Large intestine (tissue), 3 donors: Measurements from ENCODE around the gene SMIM1. TPM values are rescaled to one million over a fixed set of nuclear protein-coding genes. Genes with fewer than 3 reads are reported as not detected.

ENCODE experiments used
- DNase-seq, 2 donors: peaks; one replicate each; pipeline versions ENCODE4 v3.0.0 to v3.0.0-alpha.2; 2013
- H3K27ac ChIP-seq: one replicate; pipeline ENCODE4 v1.5.1; 2013; ENCODE audit warnings: low read length
- H3K27me3 ChIP-seq: 2 replicates; pipeline ENCODE4 v1.6.1; 2013; ENCODE audit warnings: low read length; ENCODE audit not compliant: control insufficient read depth, insufficient read depth
- H3K36me3 ChIP-seq: 2 replicates; pipeline ENCODE4 v1.6.1; 2013; ENCODE audit warnings: low read length; ENCODE audit not compliant: control insufficient read depth, insufficient read depth
- H3K4me1 ChIP-seq: one replicate; pipeline ENCODE4 v1.6.1; 2013; ENCODE audit warnings: low read length; ENCODE audit not compliant: control insufficient read depth, insufficient read depth
- H3K4me3 ChIP-seq: one replicate; pipeline ENCODE4 v1.5.1; 2013; ENCODE audit warnings: low read length
- H3K9me3 ChIP-seq: one replicate; pipeline ENCODE4 v1.6.1; 2013; ENCODE audit warnings: mild to moderate bottlenecking, low read depth, low read length, moderate library complexity; ENCODE audit not compliant: control insufficient read depth
- WGBS: methylation state at CpG from one replicate; pipeline ENCODE4 v1.1.5; 2013; ENCODE audit warnings: low lambda C conversion rate; ENCODE audit not compliant: insufficient coverage; 5-methylcytosine and 5-hydroxymethylcytosine counted together
- polyA plus RNA-seq: library from polyadenylated mRNA; unstranded; fragments of 120-200 nt; gene quantifications from one replicate; pipeline ENCODE4 v1.2.1, GENCODE V29; 2013

The SMIM1 gene
- polyA plus RNA-seq, 1 donor = 66.0 TPM

GRCh38 chr1:3814065-3814464 lies 41.5 kb downstream of the SMIM1 start:
- Histone ChIP-seq H3K27me3 (no peaks in the 10 kb centered on the region), H3K4me3 (no peak overlapping the region), H3K4me1 (no peaks in the 10 kb centered on the region), H3K27ac (no peak overlapping the region), H3K9me3 (no peaks in the 10 kb centered on the region), H3K36me3 (peaks cover 20% of the 10 kb centered on the region)
- no peak for DNase-seq
- no CpG with 5 or more reads among the region's 2 CpGs for WGBS

- no peaks in the 10 kb centered on the region for H3K27me3 ChIP-seq
- H3K4me1 ChIP-seq = no peaks in the 10 kb centered on the region
- H3K4me3 ChIP-seq = no peak overlapping the region
- 86% methylated on average over 2 of the region's 42 CpGs for WGBS
- H3K9me3 ChIP-seq = no peaks in the 10 kb centered on the region
- H3K27ac ChIP-seq = no peak overlapping the region
- DNase-seq = no peak
- peaks cover 27% of the 10 kb centered on the region for H3K36me3 ChIP-seq
Observed at GRCh38 chr1:3814771-3815561, 42.4 kb downstream of the SMIM1 start.

GRCh38 chr1:3816331-3817137 lies 44.0 kb downstream of the SMIM1 start:
- no CpG with 5 or more reads among the region's 38 CpGs for WGBS
- no peak overlapping the region for H3K27ac ChIP-seq
- H3K4me1 ChIP-seq = no peaks in the 10 kb centered on the region
- H3K27me3 ChIP-seq = no peaks in the 10 kb centered on the region
- no peak for DNase-seq
- H3K4me3 ChIP-seq = no peak overlapping the region
- peaks cover 42% of the 10 kb centered on the region for H3K36me3 ChIP-seq
- H3K9me3 ChIP-seq = no peaks in the 10 kb centered on the region

GRCh38 chr1:3817138-3817740 lies 44.7 kb downstream of the SMIM1 start:
- Histone ChIP-seq H3K27ac (no peak overlapping the region), H3K4me1 (no peaks in the 10 kb centered on the region), H3K4me3 (no peak overlapping the region), H3K9me3 (no peaks in the 10 kb centered on the region), H3K27me3 (no peaks in the 10 kb centered on the region), H3K36me3 (peaks cover 49% of the 10 kb centered on the region)
- no peak for DNase-seq
- WGBS = no CpG with 5 or more reads among the region's 17 CpGs

GRCh38 chr1:3817821-3818597 lies 45.5 kb downstream of the SMIM1 start:
- no peaks in the 10 kb centered on the region for H3K4me1 ChIP-seq
- no peaks in the 10 kb centered on the region for H3K27me3 ChIP-seq
- WGBS = no CpG with 5 or more reads among the region's 28 CpGs
- DNase-seq = no peak
- H3K27ac ChIP-seq = no peak overlapping the region
- no peak overlapping the region for H3K4me3 ChIP-seq
- no peaks in the 10 kb centered on the region for H3K9me3 ChIP-seq
- peaks cover 57% of the 10 kb centered on the region for H3K36me3 ChIP-seq

GRCh38 chr1:3819771-3820200 lies 47.2 kb downstream of the SMIM1 start:
- H3K36me3 ChIP-seq = peaks cover 59% of the 10 kb centered on the region
- H3K27me3 ChIP-seq = no peaks in the 10 kb centered on the region
- no peaks in the 10 kb centered on the region for H3K9me3 ChIP-seq
- no peaks in the 10 kb centered on the region for H3K4me1 ChIP-seq
- WGBS = 67% methylated on average over 3 of the region's 10 CpGs
- no peak for DNase-seq
- no peak overlapping the region for H3K4me3 ChIP-seq
- no peak overlapping the region for H3K27ac ChIP-seq

- peaks cover 58% of the 10 kb centered on the region for H3K36me3 ChIP-seq
Observed at GRCh38 chr1:3820316-3820715, 47.8 kb downstream of the SMIM1 start.

GRCh38 chr1:3821004-3821403 lies 48.5 kb downstream of the SMIM1 start:
- no peaks in the 10 kb centered on the region for H3K9me3 ChIP-seq
- no peaks in the 10 kb centered on the region for H3K27me3 ChIP-seq
- no peaks in the 10 kb centered on the region for H3K4me1 ChIP-seq
- H3K36me3 ChIP-seq = peaks cover 62% of the 10 kb centered on the region
- H3K4me3 ChIP-seq = no peak overlapping the region
- H3K27ac ChIP-seq = no peak overlapping the region
- DNase-seq = no peak
- WGBS = no CpG with 5 or more reads among the region's 6 CpGs

More at GRCh38 chr1:3820316-3820715, 47.8 kb downstream of the SMIM1 start:
- WGBS = 100% methylated on average over 1 of the region's 8 CpGs
- H3K4me1 ChIP-seq = no peaks in the 10 kb centered on the region
- DNase-seq = no peak
- no peaks in the 10 kb centered on the region for H3K27me3 ChIP-seq
- no peaks in the 10 kb centered on the region for H3K9me3 ChIP-seq
- no peak overlapping the region for H3K4me3 ChIP-seq
- no peak overlapping the region for H3K27ac ChIP-seq

- H3K4me1 ChIP-seq = no peaks in the 10 kb centered on the region
- no peaks in the 10 kb centered on the region for H3K9me3 ChIP-seq
- no peak overlapping the region for H3K4me3 ChIP-seq
- no peaks in the 10 kb centered on the region for H3K27me3 ChIP-seq
- no peak for DNase-seq
- no peak overlapping the region for H3K27ac ChIP-seq
- no CpG with 5 or more reads among the region's 13 CpGs for WGBS
- peaks cover 67% of the 10 kb centered on the region for H3K36me3 ChIP-seq
Observed at GRCh38 chr1:3821447-3821846, 48.9 kb downstream of the SMIM1 start.

GRCh38 chr1:3821908-3822307 lies 49.4 kb downstream of the SMIM1 start:
- H3K4me3 ChIP-seq = no peak overlapping the region
- H3K4me1 ChIP-seq = no peaks in the 10 kb centered on the region
- H3K36me3 ChIP-seq = peaks cover 69% of the 10 kb centered on the region
- no peaks in the 10 kb centered on the region for H3K9me3 ChIP-seq
- H3K27ac ChIP-seq = no peak overlapping the region
- no peak for DNase-seq
- H3K27me3 ChIP-seq = no peaks in the 10 kb centered on the region
- WGBS = 80% methylated on average over 2 of the region's 15 CpGs
